Measurements from ENCODE around the gene FREM1. TPM values are rescaled to one million over a fixed set of nuclear protein-coding genes. Genes with fewer than 3 reads are reported as not detected.

The FREM1 gene
- total RNA-seq, 1 donor from 2014 or later = 0.52 TPM

DNA sequence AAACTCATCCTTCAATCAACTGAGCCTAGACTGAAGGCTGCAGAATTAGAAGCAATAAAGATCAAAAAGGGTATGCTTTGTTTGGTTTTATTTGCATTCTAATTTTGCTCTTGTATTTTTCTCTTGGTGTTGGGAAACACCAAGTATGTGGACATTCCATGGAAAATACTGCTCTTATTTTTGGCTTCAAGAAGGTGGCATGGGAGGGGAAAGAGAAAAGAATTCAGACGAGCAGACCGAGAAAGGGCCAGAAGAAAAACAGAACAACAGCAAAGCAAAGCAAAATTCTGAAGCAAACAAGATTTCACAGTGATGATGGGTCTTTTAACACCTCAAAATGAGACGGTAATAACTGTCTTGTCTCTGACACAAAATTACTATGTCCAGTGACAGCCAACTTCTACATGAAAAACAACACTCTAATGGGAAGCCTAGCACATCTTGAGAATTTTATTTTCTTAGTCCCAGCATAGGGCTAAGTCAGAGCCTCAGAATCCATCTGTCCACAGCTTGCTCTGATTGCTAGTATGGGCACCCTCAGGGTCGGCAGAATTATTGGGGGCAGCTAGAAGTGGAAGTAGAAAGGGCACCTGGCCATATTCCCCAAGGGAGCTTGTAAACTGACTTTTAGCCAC lies 26.8 kb downstream of the FREM1 start:
- no peak for DNase-seq (ENCODE audit: low read depth)
- no peaks in the 10 kb centered on the region for H3K79me2 ChIP-seq (ENCODE audit: insufficient read depth, low read length)
- H3K36me3 ChIP-seq (ENCODE audit: insufficient read depth, low read length) = no peaks in the 10 kb centered on the region
- H3K4me3 Mint-ChIP-seq (ENCODE audit: unreplicated experiment) = no peak overlapping the region
- no peak overlapping the region for H3K9ac ChIP-seq (ENCODE audit: low read length)
- no peak overlapping the region for H3K27ac ChIP-seq (ENCODE audit: low read depth, low read length)
- H3K27me3 Mint-ChIP-seq (ENCODE audit: low read depth, unreplicated experiment) = no peaks in the 10 kb centered on the region
- H3K27me3 ChIP-seq (ENCODE audit: insufficient read depth, low read length) = no peaks in the 10 kb centered on the region
- H3K4me2 ChIP-seq (ENCODE audit: low read length) = no peak overlapping the region
- H3K9me3 ChIP-seq (ENCODE audit: insufficient read depth, low read depth, low read length) = no peaks in the 10 kb centered on the region
- H4K20me1 ChIP-seq (ENCODE audit: insufficient read depth, low read length) = no peaks in the 10 kb centered on the region
- H3K4me1 Mint-ChIP-seq (ENCODE audit: low read depth, unreplicated experiment) = no peaks in the 10 kb centered on the region
- H3K9me3 Mint-ChIP-seq (ENCODE audit: unreplicated experiment) = peaks cover 2% of the 10 kb centered on the region
- no peak overlapping the region for H3K4me3 ChIP-seq (ENCODE audit: insufficient read depth, low read depth, low read length)
- no peak for TF ChIP-seq EZH2 (IDR thresholded peaks at IDR 0.05; ENCODE audit: insufficient read depth, low read length)
- TF ChIP-seq, protein P1, sequence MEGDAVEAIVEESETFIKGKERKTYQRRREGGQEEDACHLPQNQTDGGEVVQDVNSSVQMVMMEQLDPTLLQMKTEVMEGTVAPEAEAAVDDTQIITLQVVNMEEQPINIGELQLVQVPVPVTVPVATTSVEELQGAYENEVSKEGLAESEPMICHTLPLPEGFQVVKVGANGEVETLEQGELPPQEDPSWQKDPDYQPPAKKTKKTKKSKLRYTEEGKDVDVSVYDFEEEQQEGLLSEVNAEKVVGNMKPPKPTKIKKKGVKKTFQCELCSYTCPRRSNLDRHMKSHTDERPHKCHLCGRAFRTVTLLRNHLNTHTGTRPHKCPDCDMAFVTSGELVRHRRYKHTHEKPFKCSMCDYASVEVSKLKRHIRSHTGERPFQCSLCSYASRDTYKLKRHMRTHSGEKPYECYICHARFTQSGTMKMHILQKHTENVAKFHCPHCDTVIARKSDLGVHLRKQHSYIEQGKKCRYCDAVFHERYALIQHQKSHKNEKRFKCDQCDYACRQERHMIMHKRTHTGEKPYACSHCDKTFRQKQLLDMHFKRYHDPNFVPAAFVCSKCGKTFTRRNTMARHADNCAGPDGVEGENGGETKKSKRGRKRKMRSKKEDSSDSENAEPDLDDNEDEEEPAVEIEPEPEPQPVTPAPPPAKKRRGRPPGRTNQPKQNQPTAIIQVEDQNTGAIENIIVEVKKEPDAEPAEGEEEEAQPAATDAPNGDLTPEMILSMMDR (IDR thresholded peaks at IDR 0.05; ENCODE audit: insufficient read depth, low read depth, low read length) = no peak
- no peaks in the 10 kb centered on the region for H3K36me3 Mint-ChIP-seq (ENCODE audit: low read depth, unreplicated experiment)
- no peak overlapping the region for H3K27ac Mint-ChIP-seq (ENCODE audit: unreplicated experiment)
- H2AFZ ChIP-seq (ENCODE audit: low read depth, low read length) = no peak overlapping the region
- no peak for FAIRE-seq
- no peaks in the 10 kb centered on the region for H3K4me1 ChIP-seq (ENCODE audit: insufficient read depth, low read length)

DNA sequence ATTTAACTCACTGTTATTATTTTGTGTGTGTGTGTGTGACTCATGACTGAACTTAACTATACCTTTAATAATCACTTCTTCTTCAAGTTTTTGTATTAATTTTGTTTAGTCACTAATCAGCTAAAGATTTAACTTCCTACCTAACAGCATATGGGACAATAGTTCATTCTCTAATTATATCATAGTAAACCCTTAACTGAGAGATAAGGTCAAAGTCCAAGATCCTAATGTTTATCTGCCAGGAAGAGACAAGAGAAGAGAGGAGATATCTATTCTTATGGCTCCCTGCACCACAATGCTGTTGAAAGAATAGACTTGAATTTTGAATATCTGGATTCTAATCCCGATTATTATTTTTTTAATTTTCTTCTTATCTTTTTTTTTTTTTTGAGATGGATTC lies 28.1 kb downstream of the FREM1 start:
- Histone ChIP-seq H3K4me1 (ENCODE audit: insufficient read depth, low read length) (no peaks in the 10 kb centered on the region), H3K4me2 (ENCODE audit: low read length) (no peak overlapping the region), H4K20me1 (ENCODE audit: insufficient read depth, low read length) (no peaks in the 10 kb centered on the region), H3K79me2 (ENCODE audit: insufficient read depth, low read length) (no peaks in the 10 kb centered on the region), H3K27me3 (ENCODE audit: insufficient read depth, low read length) (no peaks in the 10 kb centered on the region), H3K9ac (ENCODE audit: low read length) (no peak overlapping the region), H2AFZ (ENCODE audit: low read depth, low read length) (no peak overlapping the region), H3K36me3 (ENCODE audit: insufficient read depth, low read length) (no peaks in the 10 kb centered on the region), H3K27ac (ENCODE audit: low read depth, low read length) (no peak overlapping the region), H3K9me3 (ENCODE audit: insufficient read depth, low read depth, low read length) (no peaks in the 10 kb centered on the region), H3K4me3 (ENCODE audit: insufficient read depth, low read depth, low read length) (no peak overlapping the region)
- Mint-ChIP-seq H3K4me1 (ENCODE audit: low read depth, unreplicated experiment) (no peaks in the 10 kb centered on the region), H3K9me3 (ENCODE audit: unreplicated experiment) (peaks cover 2% of the 10 kb centered on the region), H3K27ac (ENCODE audit: unreplicated experiment) (no peak overlapping the region), H3K4me3 (ENCODE audit: unreplicated experiment) (no peak overlapping the region), H3K36me3 (ENCODE audit: low read depth, unreplicated experiment) (no peaks in the 10 kb centered on the region), H3K27me3 (ENCODE audit: low read depth, unreplicated experiment) (no peaks in the 10 kb centered on the region)
- DNase-seq (ENCODE audit: low read depth) = no peak
- no peak for FAIRE-seq
- no peak for TF ChIP-seq EZH2 (IDR thresholded peaks at IDR 0.05; ENCODE audit: insufficient read depth, low read length)
- TF ChIP-seq, protein P1 (IDR thresholded peaks at IDR 0.05; ENCODE audit: insufficient read depth, low read depth, low read length) = no peak

DNA sequence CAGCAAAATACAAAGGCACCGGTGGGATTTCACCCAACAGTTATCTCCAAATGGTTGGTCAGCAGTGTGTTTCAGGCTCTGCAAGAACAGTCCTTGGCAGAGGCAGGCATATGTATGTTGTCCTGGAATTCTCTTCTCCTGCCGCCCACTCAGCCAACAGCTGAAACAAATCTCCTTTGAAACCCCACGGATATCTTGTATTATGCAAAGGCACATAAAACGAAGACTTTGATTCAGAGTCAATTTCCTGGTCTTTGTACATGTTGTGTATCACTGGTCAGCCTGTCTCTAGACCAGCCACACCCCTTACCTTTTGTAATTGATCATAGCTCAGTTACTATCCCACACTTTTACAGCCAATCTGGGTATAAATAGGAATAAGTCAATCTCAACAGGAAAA lies 29.2 kb downstream of the FREM1 start:
- no peaks in the 10 kb centered on the region for H3K79me2 ChIP-seq (ENCODE audit: insufficient read depth, low read length)
- DNase-seq (ENCODE audit: low read depth) (no peak), FAIRE-seq (no peak)
- no peaks in the 10 kb centered on the region for H3K27me3 ChIP-seq (ENCODE audit: insufficient read depth, low read length)
- no peaks in the 10 kb centered on the region for H3K27me3 Mint-ChIP-seq (ENCODE audit: low read depth, unreplicated experiment)
- H3K9me3 ChIP-seq (ENCODE audit: insufficient read depth, low read depth, low read length) = no peaks in the 10 kb centered on the region
- no peaks in the 10 kb centered on the region for H3K4me1 ChIP-seq (ENCODE audit: insufficient read depth, low read length)
- H3K27ac Mint-ChIP-seq (ENCODE audit: unreplicated experiment) = no peak overlapping the region
- no peak overlapping the region for H3K27ac ChIP-seq (ENCODE audit: low read depth, low read length)
- H3K4me1 Mint-ChIP-seq (ENCODE audit: low read depth, unreplicated experiment) = no peaks in the 10 kb centered on the region
- no peak overlapping the region for H3K4me3 Mint-ChIP-seq (ENCODE audit: unreplicated experiment)
- peaks cover 2% of the 10 kb centered on the region for H3K9me3 Mint-ChIP-seq (ENCODE audit: unreplicated experiment)
- no peak overlapping the region for H3K4me2 ChIP-seq (ENCODE audit: low read length)
- no peak overlapping the region for H2AFZ ChIP-seq (ENCODE audit: low read depth, low read length)
- TF ChIP-seq, protein P1 (IDR thresholded peaks at IDR 0.05; ENCODE audit: insufficient read depth, low read depth, low read length) = no peak
- no peak for TF ChIP-seq EZH2 (IDR thresholded peaks at IDR 0.05; ENCODE audit: insufficient read depth, low read length)
- H3K36me3 Mint-ChIP-seq (ENCODE audit: low read depth, unreplicated experiment) = no peaks in the 10 kb centered on the region
- no peak overlapping the region for H3K4me3 ChIP-seq (ENCODE audit: insufficient read depth, low read depth, low read length)
- no peaks in the 10 kb centered on the region for H4K20me1 ChIP-seq (ENCODE audit: insufficient read depth, low read length)
- H3K36me3 ChIP-seq (ENCODE audit: insufficient read depth, low read length) = no peaks in the 10 kb centered on the region
- no peak overlapping the region for H3K9ac ChIP-seq (ENCODE audit: low read length)
